Skin epidermis (tissue), 12 donors: Measurements from ENCODE around the gene KNTC1.
A peak's percentile ranks its signal among the peaks of the same experiment; 100 is the strongest.
"Not testable (repeated sequence)": the region's sequence is repeated elsewhere in the genome, so short reads cannot be mapped to it uniquely, and the experiment has no call there.

Source experiments
- H3K27ac ChIP-seq, 21 experiments: fragments of 200-600 bp; sonication (generic) in 11 of 21; one replicate each; pipeline ENCODE4 v1.5.0; 2020; ENCODE audit warnings: mild to moderate bottlenecking in 3 of 21, inconsistent platforms in 2 of 21, moderate library complexity in 2 of 21
- H3K4me3 ChIP-seq, 7 experiments: fragments of 200-600 bp; sonication (generic) in 2 of 7; one replicate each; pipeline ENCODE4 v1.5.0; 2020; ENCODE audit warnings: inconsistent platforms in 2 of 7, mild to moderate bottlenecking in 2 of 7, moderate library complexity in 1 of 7

KNTC1 gene, protein sequence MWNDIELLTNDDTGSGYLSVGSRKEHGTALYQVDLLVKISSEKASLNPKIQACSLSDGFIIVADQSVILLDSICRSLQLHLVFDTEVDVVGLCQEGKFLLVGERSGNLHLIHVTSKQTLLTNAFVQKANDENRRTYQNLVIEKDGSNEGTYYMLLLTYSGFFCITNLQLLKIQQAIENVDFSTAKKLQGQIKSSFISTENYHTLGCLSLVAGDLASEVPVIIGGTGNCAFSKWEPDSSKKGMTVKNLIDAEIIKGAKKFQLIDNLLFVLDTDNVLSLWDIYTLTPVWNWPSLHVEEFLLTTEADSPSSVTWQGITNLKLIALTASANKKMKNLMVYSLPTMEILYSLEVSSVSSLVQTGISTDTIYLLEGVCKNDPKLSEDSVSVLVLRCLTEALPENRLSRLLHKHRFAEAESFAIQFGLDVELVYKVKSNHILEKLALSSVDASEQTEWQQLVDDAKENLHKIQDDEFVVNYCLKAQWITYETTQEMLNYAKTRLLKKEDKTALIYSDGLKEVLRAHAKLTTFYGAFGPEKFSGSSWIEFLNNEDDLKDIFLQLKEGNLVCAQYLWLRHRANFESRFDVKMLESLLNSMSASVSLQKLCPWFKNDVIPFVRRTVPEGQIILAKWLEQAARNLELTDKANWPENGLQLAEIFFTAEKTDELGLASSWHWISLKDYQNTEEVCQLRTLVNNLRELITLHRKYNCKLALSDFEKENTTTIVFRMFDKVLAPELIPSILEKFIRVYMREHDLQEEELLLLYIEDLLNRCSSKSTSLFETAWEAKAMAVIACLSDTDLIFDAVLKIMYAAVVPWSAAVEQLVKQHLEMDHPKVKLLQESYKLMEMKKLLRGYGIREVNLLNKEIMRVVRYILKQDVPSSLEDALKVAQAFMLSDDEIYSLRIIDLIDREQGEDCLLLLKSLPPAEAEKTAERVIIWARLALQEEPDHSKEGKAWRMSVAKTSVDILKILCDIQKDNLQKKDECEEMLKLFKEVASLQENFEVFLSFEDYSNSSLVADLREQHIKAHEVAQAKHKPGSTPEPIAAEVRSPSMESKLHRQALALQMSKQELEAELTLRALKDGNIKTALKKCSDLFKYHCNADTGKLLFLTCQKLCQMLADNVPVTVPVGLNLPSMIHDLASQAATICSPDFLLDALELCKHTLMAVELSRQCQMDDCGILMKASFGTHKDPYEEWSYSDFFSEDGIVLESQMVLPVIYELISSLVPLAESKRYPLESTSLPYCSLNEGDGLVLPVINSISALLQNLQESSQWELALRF (N-terminal part only)

GRCh38 chr12:122526683-122527477 is at the start of gene KNTC1, which contains the start of gene RSRC2:
KNTC1 (plus strand) TSS chr12:122527249; CDS start chr12:122530064, 2,815 bp downstream.
RSRC2 (minus strand) TSS chr12:122526936; CDS start chr12:122526853, 83 bp downstream.
- Histone ChIP-seq H3K27ac (peak within 1 kb of the TSS; percentile 67 to 100 (median 97)), H3K4me3 (peak within 1 kb of the TSS; percentile 64 to 81 (median 75))

- Histone ChIP-seq H3K27ac (no peak overlapping the region), H3K4me3 (no peak overlapping the region)
Measured at GRCh38 chr12:122480753-122481152, 46.3 kb upstream of the KNTC1 start.

- no peak overlapping the region for H3K27ac ChIP-seq
- H3K4me3 ChIP-seq, result no peak overlapping the region
Measured at GRCh38 chr12:122481861-122482260, 45.2 kb upstream of the KNTC1 start.

- H3K27ac ChIP-seq, result no peak overlapping the region
- no peak overlapping the region for H3K4me3 ChIP-seq
Measured at GRCh38 chr12:122483969-122484368, 43.1 kb upstream of the KNTC1 start.

- H3K4me3 ChIP-seq, result not testable (repeated sequence)
Measured at GRCh38 chr12:122484385-122484784, 42.7 kb upstream of the KNTC1 start.

GRCh38 chr12:122486360-122486759 is 40.7 kb upstream of the KNTC1 start:
- not testable (repeated sequence) for H3K4me3 ChIP-seq
- H3K27ac ChIP-seq, result peak overlapping the region in 1 of 21 experiments; percentile 4

More at GRCh38 chr12:122484385-122484784, 42.7 kb upstream of the KNTC1 start:
- not testable (repeated sequence) for H3K27ac ChIP-seq

GRCh38 chr12:122486805-122487426 is 40.1 kb upstream of the KNTC1 start:
- no peak overlapping the region for H3K4me3 ChIP-seq
- H3K27ac ChIP-seq, result no peak overlapping the region

- H3K27ac ChIP-seq, H3K4me3 ChIP-seq: not testable (repeated sequence)
Measured at GRCh38 chr12:122487807-122488206, 39.2 kb upstream of the KNTC1 start.

- H3K27ac ChIP-seq, result no peak overlapping the region
- no peak overlapping the region for H3K4me3 ChIP-seq
Measured at GRCh38 chr12:122489038-122489437, 38.0 kb upstream of the KNTC1 start.

- Histone ChIP-seq H3K27ac (no peak overlapping the region), H3K4me3 (no peak overlapping the region)
Measured at GRCh38 chr12:122491991-122492390, 35.1 kb upstream of the KNTC1 start.

- H3K4me3 ChIP-seq, H3K27ac ChIP-seq: not testable (repeated sequence)
Measured at GRCh38 chr12:122493222-122493621, 33.8 kb upstream of the KNTC1 start.

GRCh38 chr12:122495258-122495657 is 31.8 kb upstream of the KNTC1 start:
- no peak overlapping the region for H3K4me3 ChIP-seq
- H3K27ac ChIP-seq, result no peak overlapping the region

GRCh38 chr12:122499991-122500684 is 26.9 kb upstream of the KNTC1 start:
- Histone ChIP-seq H3K4me3 (peak overlapping the region; percentile 61 to 85 (median 78)), H3K27ac (peak overlapping the region; percentile 74 to 99 (median 98))

DNA sequence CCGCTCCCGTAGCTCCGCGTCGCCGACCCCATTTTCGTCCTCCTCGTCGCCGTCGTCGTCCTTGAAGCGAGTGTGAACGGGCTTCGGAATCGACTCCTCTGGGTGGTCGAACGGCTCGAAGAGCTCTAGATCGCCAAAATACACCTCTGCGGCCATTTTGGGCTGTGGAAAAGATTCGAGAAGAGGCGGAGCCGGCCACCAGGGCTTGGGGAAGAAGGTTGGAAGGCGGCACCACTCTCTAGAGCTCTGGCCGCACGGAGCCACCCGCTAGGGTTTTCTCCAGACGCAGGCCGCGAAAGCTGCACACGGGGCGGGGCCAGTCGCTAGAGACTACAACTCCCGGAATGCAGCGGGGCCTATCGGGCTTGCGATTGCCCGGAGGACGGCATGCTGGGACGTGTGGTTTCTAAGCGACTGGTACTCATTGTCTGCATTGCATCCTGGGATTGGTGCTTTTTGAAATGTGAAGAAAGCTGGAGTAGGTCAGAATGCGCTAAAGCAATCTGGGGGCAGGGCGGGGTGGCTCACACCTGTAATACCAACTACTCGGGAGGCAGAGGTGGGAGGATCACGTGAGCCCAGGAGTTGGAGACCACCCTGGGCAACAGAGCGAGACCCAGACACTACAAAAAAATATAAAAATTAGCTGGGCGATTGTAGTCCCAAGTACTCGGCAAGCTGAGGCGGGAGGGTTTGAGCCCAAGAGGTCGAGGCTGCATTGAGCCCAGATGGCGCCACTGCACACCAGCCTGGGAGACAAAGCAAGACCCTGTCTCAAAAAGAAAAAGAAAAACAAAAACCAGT is 26.2 kb upstream of the KNTC1 start, which contains the start of gene ZCCHC8:
ZCCHC8 (minus strand) TSS at position 248 of the 804 bp plus-strand sequence; CDS start at position 156, 92 bp downstream.
- Histone ChIP-seq H3K4me3 (peak within 1 kb of the TSS; percentile 61 to 85 (median 78)), H3K27ac (peak within 1 kb of the TSS; percentile 74 to 99 (median 98))

- peak overlapping the region in 18 of 21 experiments; percentile 24 to 99 (median 98) for H3K27ac ChIP-seq
- peak overlapping the region; percentile 61 to 85 (median 78) for H3K4me3 ChIP-seq
Measured at GRCh38 chr12:122501489-122501989, 25.5 kb upstream of the KNTC1 start.

DNA sequence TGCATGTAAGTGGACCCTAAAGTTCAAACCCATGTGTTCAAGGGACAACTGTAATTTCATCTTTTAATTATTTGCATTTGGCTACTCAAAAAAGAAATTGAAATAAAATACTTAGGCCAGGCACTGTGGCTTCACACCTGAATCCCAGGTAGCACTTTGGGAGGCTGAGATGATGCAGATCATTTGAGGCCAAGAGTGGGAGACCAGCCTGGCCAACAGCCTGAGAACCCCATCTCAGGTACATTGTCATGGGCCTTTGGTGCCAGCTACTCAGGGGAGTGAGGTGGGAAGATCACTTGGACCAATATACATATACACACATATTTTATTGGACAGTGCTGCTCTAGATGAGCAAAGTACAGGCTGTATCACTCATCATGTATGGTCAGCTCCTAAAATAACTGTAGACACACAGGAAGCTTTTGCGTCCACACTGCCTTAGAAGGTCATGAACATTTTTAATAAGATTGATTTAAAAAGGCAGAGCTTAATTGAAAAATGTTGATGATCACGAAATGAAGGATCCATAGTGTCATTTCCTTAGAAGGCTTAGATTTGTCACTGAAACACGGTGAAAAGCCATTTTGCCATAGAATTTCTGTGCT is 23.8 kb upstream of the KNTC1 start:
- Histone ChIP-seq H3K27ac (no peak overlapping the region), H3K4me3 (no peak overlapping the region)
